HG03354 (cell line): ENCODE data around the gene GBX1.

Source experiments
- ATAC-seq: cut with Tn5 transposase; IDR thresholded peaks from one replicate; pipeline ENCODE4 v1.9.1; 2021; ENCODE audit warnings: mild to moderate bottlenecking; ENCODE audit not compliant: unreplicated experiment, poor library complexity, severe bottlenecking

GBX1 gene

GRCh38 chr7:151167197-151167961 is at the start of gene GBX1:
Gene GBX1 (minus strand): TSS chr7:151167694. CDS start chr7:151167548, 146 bp downstream.
- no peak for ATAC-seq

- no peak for ATAC-seq
These were observed 47.9 kb upstream of the GBX1 start for GRCh38 chr7:151215396-151215795.

GRCh38 chr7:151213826-151214225 is 46.3 kb upstream of the GBX1 start:
- no peak for ATAC-seq

- ATAC-seq: no peak
These were observed 45.1 kb upstream of the GBX1 start for GRCh38 chr7:151212626-151213025.

GRCh38 chr7:151211155-151211772 is 43.8 kb upstream of the GBX1 start:
- ATAC-seq: no peak

GRCh38 chr7:151210087-151210854 is 42.8 kb upstream of the GBX1 start, which contains the start of gene H2BK1:
Gene H2BK1 (minus strand): TSS chr7:151210488. CDS start chr7:151210318, 170 bp downstream.
- no peak for ATAC-seq

- no peak for ATAC-seq
These were observed 42.1 kb upstream of the GBX1 start for GRCh38 chr7:151209588-151209987.

- no peak for ATAC-seq
These were observed 40.9 kb upstream of the GBX1 start for GRCh38 chr7:151208253-151208862.

- no peak for ATAC-seq
These were observed 40.3 kb upstream of the GBX1 start for GRCh38 chr7:151207804-151208203.

GRCh38 chr7:151207315-151207714 is 39.8 kb upstream of the GBX1 start:
- ATAC-seq: no peak

- no peak for ATAC-seq
These were observed 39.4 kb upstream of the GBX1 start for GRCh38 chr7:151206914-151207313.

GRCh38 chr7:151205730-151206129 is 38.2 kb upstream of the GBX1 start:
- no peak for ATAC-seq

GRCh38 chr7:151204383-151205032 is 37.0 kb upstream of the GBX1 start:
- no peak for ATAC-seq

GRCh38 chr7:151202836-151203235 is 35.3 kb upstream of the GBX1 start:
- ATAC-seq: no peak

GRCh38 chr7:151201751-151202150 is 34.3 kb upstream of the GBX1 start:
- ATAC-seq: no peak

GRCh38 chr7:151201344-151201743 is 33.9 kb upstream of the GBX1 start:
- no peak for ATAC-seq

- no peak for ATAC-seq
These were observed 31.7 kb upstream of the GBX1 start for GRCh38 chr7:151198945-151199848.

- ATAC-seq: no peak
These were observed 30.4 kb upstream of the GBX1 start for GRCh38 chr7:151197932-151198331.
